SU-DHL-6 (cell line): ENCODE data around the gene ASB3.

Experiments used
- CTCF ChIP-seq: fragments of 200-600 bp; sonication (generic); IDR thresholded peaks from one replicate; pipeline ENCODE4 v1.5.1; 2017; ENCODE audit warnings: antibody characterized with exemption, mild to moderate bottlenecking, low read length, moderate library complexity; ENCODE audit not compliant: insufficient read depth, poor library complexity, severe bottlenecking
- EZH2phosphoT487 ChIP-seq: fragments of 200-600 bp; sonication (generic), shearing (Covaris generic); conservative IDR thresholded peaks from 2 replicates; pipeline ENCODE4 v1.6.1; 2018; ENCODE audit warnings: mild to moderate bottlenecking, antibody characterized with exemption, low read length, moderate library complexity, mixed read lengths

DNA sequence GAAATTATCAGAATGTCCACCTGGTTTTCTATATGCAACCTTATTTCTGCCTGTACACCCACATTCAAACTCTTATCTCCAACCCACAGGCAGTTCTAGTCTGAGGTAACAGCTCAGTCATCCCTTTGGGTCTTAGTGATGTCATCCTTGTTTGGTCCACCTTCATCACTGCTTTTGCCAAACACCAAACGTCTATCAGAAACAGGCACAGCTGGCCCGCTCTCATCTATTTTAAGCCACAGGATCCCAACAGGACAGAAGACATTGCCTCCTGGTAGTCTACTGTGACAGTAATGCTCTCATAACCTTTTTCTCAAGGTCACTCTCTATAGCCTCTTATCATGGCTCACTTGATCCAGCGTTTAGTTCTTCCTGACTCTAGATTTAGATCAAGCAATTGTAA lies 118.1 kb downstream of the ASB3 start:
- no peak for TF ChIP-seq CTCF
- TF ChIP-seq EZH2phosphoT487: no peak
